ENCODE results near the gene MRTFA. TPM values are rescaled to one million over a fixed set of nuclear protein-coding genes. Genes with fewer than 3 reads are reported as not detected.
"Not testable (repeated sequence)": the region's sequence is repeated elsewhere in the genome, so short reads cannot be mapped to it uniquely, and the experiment has no call there.

The MRTFA gene
- total RNA-seq, 1 donor from 2014 or later: 115 TPM

- Mint-ChIP-seq H3K36me3 (ENCODE audit: low read depth) (peaks cover 14% of the 10 kb centered on the region), H3K27me3 (no peaks in the 10 kb centered on the region), H3K4me3 (no peak overlapping the region), H3K27ac (no peak overlapping the region), H3K9me3 (no peaks in the 10 kb centered on the region), H3K4me1 (peaks cover 6% of the 10 kb centered on the region)
- DNase-seq: no peak
- CTCF ChIA-PET: interaction anchor here (1.4 kb wide), 1 partner anchor 14 kb away, joined by 5 read pairs; no protein-coding TSS in a partner anchor
- no peak for ATAC-seq (ENCODE audit: low read depth)
- no peak for TF ChIP-seq CTCF (IDR thresholded peaks at IDR 0.05)
- intact Hi-C loops (cut with micrococcal nuclease): no loop called here
- POLR2A ChIA-PET: no interaction called here
Measured at GRCh38 chr22:40541300-40541699, 95.2 kb downstream of the MRTFA start.

GRCh38 chr22:40540265-40540664 is 96.3 kb downstream of the MRTFA start:
- intact Hi-C loops (cut with micrococcal nuclease): no loop called here
- Mint-ChIP-seq H3K9me3 (no peaks in the 10 kb centered on the region), H3K4me1 (peaks cover 10% of the 10 kb centered on the region), H3K4me3 (no peak overlapping the region), H3K27me3 (no peaks in the 10 kb centered on the region), H3K27ac (no peak overlapping the region), H3K36me3 (ENCODE audit: low read depth) (peaks cover 12% of the 10 kb centered on the region)
- no peak for ATAC-seq (ENCODE audit: low read depth)
- DNase-seq: no peak
- ChIA-PET CTCF (no interaction called here), POLR2A (interaction anchor here (0.7 kb wide), 1 partner anchor 96 kb away, joined by 6 read pairs; the partner anchor contains the start of gene MRTFA)
- no peak for TF ChIP-seq CTCF (IDR thresholded peaks at IDR 0.05)

- intact Hi-C loops (cut with micrococcal nuclease); ATAC-seq (ENCODE audit: low read depth); CTCF ChIA-PET; H3K27me3 Mint-ChIP-seq; POLR2A ChIA-PET; H3K4me3 Mint-ChIP-seq; DNase-seq; H3K36me3 Mint-ChIP-seq (ENCODE audit: low read depth); H3K9me3 Mint-ChIP-seq; H3K27ac Mint-ChIP-seq: not testable (repeated sequence)
- peaks cover 45% of the 10 kb centered on the region for H3K4me1 Mint-ChIP-seq
Measured at GRCh38 chr22:40536149-40536548, 100.4 kb downstream of the MRTFA start.

- H3K9me3 Mint-ChIP-seq: no peaks in the 10 kb centered on the region
- H3K36me3 Mint-ChIP-seq (ENCODE audit: low read depth): peaks cover 5% of the 10 kb centered on the region
- CTCF ChIA-PET: no interaction called here
- H3K4me3 Mint-ChIP-seq: no peak overlapping the region
- H3K27ac Mint-ChIP-seq: peak overlapping the region; percentile 83
- POLR2A ChIA-PET: interaction anchor here (2.7 kb wide), 1 partner anchor 57 kb away, joined by 23 read pairs; no protein-coding TSS in a partner anchor
- DNase-seq (no peak), ATAC-seq (ENCODE audit: low read depth) (no peak)
- intact Hi-C loops (cut with micrococcal nuclease): no loop called here
- no peaks in the 10 kb centered on the region for H3K27me3 Mint-ChIP-seq
- H3K4me1 Mint-ChIP-seq: peaks cover 50% of the 10 kb centered on the region
- TF ChIP-seq CTCF (IDR thresholded peaks at IDR 0.05): no peak
Measured at GRCh38 chr22:40535642-40536041, 100.9 kb downstream of the MRTFA start.

- ChIA-PET CTCF (interaction anchor here (12.5 kb wide), 1 partner anchor 113 kb away, joined by 215 read pairs; no protein-coding TSS in a partner anchor), POLR2A (interaction anchor here (2.4 to 2.7 kb wide), 2 partner anchors 58 to 101 kb away, joined by 15 to 23 read pairs; partner anchors contain the start of gene MRTFA)
- Mint-ChIP-seq H3K4me3 (no peak overlapping the region), H3K27me3 (no peaks in the 10 kb centered on the region), H3K27ac (peak overlapping the region; percentile 83), H3K4me1 (peaks cover 55% of the 10 kb centered on the region), H3K9me3 (no peaks in the 10 kb centered on the region), H3K36me3 (ENCODE audit: low read depth) (peaks cover 6% of the 10 kb centered on the region)
- intact Hi-C loops (cut with micrococcal nuclease): no loop called here
- no peak for ATAC-seq (ENCODE audit: low read depth)
- TF ChIP-seq CTCF (IDR thresholded peaks at IDR 0.05): no peak
- no peak for DNase-seq
Measured at GRCh38 chr22:40535189-40535512, 101.4 kb downstream of the MRTFA start.

Data from activated B cell treated with CpG ODN at 0.5 μM for 24 hours (primary cell).